GM19463 (cell line): ENCODE data around the gene NRCAM.
A peak's percentile ranks its signal among the peaks of the same experiment; 100 is the strongest.

Source experiments
- ATAC-seq: cut with Tn5 transposase; IDR thresholded peaks from one replicate; pipeline ENCODE4 v1.9.1; 2021; ENCODE audit warnings: mild to moderate bottlenecking, moderate library complexity; ENCODE audit not compliant: unreplicated experiment

NRCAM gene

GRCh38 chr7:108460964-108461363 is 4.7 kb upstream of the NRCAM start:
- ATAC-seq = no peak

DNA sequence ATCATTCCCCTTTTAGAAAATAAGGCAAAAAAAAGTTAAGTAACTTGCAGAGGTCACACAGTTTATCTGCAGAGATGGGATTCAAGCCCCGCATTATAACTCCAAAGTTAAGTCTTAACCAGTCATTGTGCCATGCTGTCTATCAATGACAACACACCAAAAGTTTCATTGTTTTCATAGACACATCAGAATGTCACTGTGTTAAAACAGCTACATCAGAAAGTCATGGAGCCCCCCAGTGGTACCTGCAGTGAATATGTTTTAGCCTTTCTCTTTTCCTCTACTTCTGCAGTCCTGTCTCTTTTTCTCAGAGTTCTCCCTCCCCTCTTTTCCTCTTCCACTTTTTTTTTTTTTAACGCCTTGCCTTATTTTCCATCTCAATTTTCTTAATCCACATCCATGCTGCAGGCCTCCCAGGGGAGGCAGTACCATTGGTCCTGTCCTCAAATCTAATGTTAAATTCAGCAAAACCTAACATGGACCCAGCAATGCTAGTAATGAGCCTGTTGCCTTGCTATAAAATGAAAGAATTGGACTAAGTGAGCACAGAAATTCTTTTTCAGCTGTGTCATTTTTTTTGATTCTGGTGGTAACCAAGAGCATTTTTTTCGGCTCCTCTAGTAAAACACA is 3.8 kb upstream of the NRCAM start:
- ATAC-seq = peak; percentile 29

DNA sequence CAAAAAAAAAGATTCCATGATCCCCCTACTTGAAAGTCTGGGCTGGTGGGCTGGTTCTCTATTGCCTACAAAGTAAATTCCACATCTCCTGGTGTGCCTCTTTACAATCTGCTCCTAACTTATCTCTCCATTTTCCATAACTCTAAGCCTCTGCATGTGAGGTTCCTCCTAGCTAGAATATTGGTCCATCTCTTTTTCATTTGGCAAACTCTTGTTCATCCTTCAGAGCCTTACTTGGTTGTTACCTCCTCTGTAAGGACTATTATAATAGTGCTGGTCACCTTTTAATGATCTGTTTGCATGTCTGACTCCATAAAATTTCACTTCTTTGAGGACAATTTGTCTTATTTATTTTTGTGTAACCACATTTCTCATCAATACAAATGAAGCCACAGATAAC is 1.6 kb upstream of the NRCAM start:
- ATAC-seq = no peak

- ATAC-seq = no peak
These were observed 757 bp upstream of the NRCAM start for GRCh38 chr7:108456845-108457540.

DNA sequence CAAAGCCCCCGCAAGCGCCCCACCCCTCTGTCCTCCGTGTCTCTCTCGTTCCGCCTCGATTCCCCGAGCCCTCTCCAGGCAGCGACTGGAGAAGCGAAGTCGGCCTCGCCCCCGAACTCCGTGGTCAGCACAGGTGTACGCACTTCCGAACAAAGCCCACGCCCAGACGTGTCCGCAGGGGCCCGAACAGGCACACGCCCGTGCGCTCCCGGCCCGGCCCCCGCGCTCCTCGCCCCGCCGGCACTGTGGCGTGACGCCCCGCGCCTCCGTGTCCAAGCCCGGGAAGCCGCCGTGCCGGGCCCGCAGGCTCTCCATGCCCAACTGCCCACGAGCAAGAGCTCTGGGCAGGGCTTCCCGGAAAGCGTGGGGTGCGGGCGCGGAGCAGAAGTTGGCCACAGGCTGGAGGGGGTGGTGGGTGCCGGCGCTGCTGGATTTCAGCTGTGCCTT is 662 bp downstream of the NRCAM start:
- peak; percentile 14 for ATAC-seq

GRCh38 chr7:108454674-108455550 is 1.3 kb downstream of the NRCAM start:
- ATAC-seq = no peak

- ATAC-seq = no peak
These were observed 1.9 kb downstream of the NRCAM start for GRCh38 chr7:108454317-108454673.

DNA sequence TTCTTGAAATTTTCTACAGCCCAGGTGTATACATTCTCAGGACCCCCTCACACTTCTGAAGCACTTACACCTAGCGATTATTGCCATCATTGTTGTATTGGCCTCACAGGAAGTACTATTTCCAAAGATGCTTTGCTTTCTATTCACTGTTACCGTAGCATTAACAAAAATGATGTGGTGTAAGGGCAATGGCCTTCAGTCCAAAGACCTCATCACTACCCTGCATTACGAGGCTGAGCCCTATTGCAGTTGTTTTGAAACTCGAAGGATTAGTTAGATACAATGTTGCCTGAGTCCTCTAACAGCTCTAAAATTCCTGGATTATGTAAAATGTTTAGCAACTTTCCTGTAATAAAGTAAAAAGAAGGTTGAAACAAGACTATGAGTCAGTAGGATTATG is 2.9 kb downstream of the NRCAM start:
- no peak for ATAC-seq

- ATAC-seq = peak; percentile 36
These were observed 3.5 kb downstream of the NRCAM start for GRCh38 chr7:108452707-108453106.

DNA sequence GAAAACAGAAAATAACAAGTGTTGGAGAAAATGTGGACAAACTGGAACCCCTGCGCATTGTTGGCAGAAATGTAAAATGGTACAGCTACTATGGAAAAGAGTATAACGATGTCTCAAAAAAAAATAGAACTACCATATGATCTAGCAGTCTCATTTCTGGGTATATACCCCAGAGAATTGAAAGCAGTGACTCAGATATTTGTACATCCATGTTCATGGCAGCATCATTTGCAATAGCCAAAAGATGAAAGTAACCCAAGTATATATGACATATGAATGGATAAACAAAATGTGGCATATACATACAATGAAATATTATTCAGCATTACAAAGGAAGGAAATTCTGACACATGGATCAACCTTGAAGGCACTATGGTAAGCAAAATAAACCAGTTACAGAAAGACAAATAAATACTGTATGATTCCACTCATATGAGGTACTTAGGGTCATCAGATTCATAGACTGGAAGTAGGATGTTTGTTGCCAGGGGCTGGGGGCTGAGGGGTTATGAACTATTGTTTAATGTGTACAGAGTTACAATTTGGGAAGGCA is 4.9 kb downstream of the NRCAM start:
- no peak for ATAC-seq

GRCh38 chr7:108450160-108450559 is 6.1 kb downstream of the NRCAM start:
- no peak for ATAC-seq

GRCh38 chr7:108449521-108449920 is 6.7 kb downstream of the NRCAM start:
- no peak for ATAC-seq

GRCh38 chr7:108448584-108449505 is 7.4 kb downstream of the NRCAM start:
- peak; percentile 64 for ATAC-seq

- ATAC-seq = no peak
These were observed 14.1 kb downstream of the NRCAM start for GRCh38 chr7:108442039-108442568.

- no peak for ATAC-seq
These were observed 14.8 kb downstream of the NRCAM start for GRCh38 chr7:108441392-108441955.

DNA sequence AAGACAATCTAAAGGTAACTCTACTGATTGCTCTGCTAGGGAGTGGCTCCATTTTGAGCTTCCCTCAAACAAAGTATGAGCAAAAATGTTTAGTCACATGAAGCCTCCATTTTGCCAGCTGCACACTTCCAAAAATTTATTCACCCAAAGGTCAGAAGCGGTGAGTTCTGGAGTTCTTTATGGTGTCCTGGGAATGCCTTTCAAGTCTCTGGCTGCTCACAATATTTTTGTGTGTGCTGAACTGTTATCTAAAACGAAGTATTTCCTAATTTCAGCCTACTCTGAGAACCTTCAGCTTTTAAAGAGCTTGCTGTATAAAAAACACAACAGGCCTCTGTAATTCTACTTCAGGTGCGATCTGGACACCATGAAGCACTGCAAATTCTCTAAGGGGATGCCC is 15.6 kb downstream of the NRCAM start:
- ATAC-seq = no peak

DNA sequence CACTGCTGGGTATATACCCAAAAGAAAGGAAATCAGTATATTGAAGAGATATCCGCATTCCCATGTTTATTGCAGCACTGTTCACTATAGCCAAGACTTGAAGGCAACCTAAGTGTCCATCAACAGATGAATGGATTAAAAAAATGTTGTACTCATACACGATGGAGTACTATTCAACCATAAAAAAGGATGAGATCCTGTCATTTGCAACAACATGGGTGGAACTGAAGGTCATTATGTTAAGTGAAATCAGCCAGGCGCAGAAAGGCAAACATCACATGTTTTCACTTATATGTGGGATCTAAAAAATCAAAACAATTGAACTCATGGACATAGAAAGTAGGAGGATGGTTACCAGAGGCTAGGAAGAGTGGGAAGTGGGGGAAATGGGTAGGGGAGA is 19.3 kb downstream of the NRCAM start:
- no peak for ATAC-seq

GRCh38 chr7:108434010-108434409 is 22.2 kb downstream of the NRCAM start:
- ATAC-seq = no peak

GRCh38 chr7:108431099-108431498 is 25.1 kb downstream of the NRCAM start:
- no peak for ATAC-seq

GRCh38 chr7:108430664-108431063 is 25.6 kb downstream of the NRCAM start:
- no peak for ATAC-seq
